DMS79 (cell line): ENCODE results near the gene FAM110A.
"Not testable (repeated sequence)": the region's sequence is repeated elsewhere in the genome, so short reads cannot be mapped to it uniquely, and the experiment has no call there.

Source experiments
- DNase-seq: peaks from one replicate; lab custom pipeline; 2025; lab: John Stamatoyannopoulos, UW

The FAM110A gene

GRCh38 chr20:844473-845225 is 11.1 kb downstream of the FAM110A start:
- peak; percentile 84 for DNase-seq

- no peak for DNase-seq
Observed at GRCh38 chr20:845226-845868, 11.8 kb downstream of the FAM110A start.

GRCh38 chr20:845941-846893 is 12.7 kb downstream of the FAM110A start:
- DNase-seq, result no peak

- no peak for DNase-seq
Observed at GRCh38 chr20:846894-847278, 13.4 kb downstream of the FAM110A start.

- DNase-seq, result no peak
Observed at GRCh38 chr20:848193-848592, 14.7 kb downstream of the FAM110A start.

GRCh38 chr20:848731-849130 is 15.2 kb downstream of the FAM110A start:
- DNase-seq, result not testable (repeated sequence)

- DNase-seq, result no peak
Observed at GRCh38 chr20:853406-853996, 20.0 kb downstream of the FAM110A start.

GRCh38 chr20:854601-855000 is 21.1 kb downstream of the FAM110A start:
- DNase-seq, result no peak

- DNase-seq, result no peak
Observed at GRCh38 chr20:855466-856360, 22.2 kb downstream of the FAM110A start.

- DNase-seq, result no peak
Observed at GRCh38 chr20:856361-856775, 22.9 kb downstream of the FAM110A start.

- DNase-seq, result peak; percentile 29
Observed at GRCh38 chr20:858011-858410, 24.5 kb downstream of the FAM110A start.

- DNase-seq, result no peak
Observed at GRCh38 chr20:859751-860231, 26.3 kb downstream of the FAM110A start.

GRCh38 chr20:860891-861290 is 27.4 kb downstream of the FAM110A start:
- no peak for DNase-seq

GRCh38 chr20:865440-865839 is 31.9 kb downstream of the FAM110A start:
- DNase-seq, result no peak

- no peak for DNase-seq
Observed at GRCh38 chr20:868279-868678, 34.8 kb downstream of the FAM110A start.

- DNase-seq, result no peak
Observed at GRCh38 chr20:869606-870005, 36.1 kb downstream of the FAM110A start.

GRCh38 chr20:870758-871157 is 37.2 kb downstream of the FAM110A start:
- no peak for DNase-seq

- no peak for DNase-seq
Observed at GRCh38 chr20:871436-871835, 37.9 kb downstream of the FAM110A start.

- no peak for DNase-seq
Observed at GRCh38 chr20:871948-872347, 38.4 kb downstream of the FAM110A start.

- DNase-seq, result no peak
Observed at GRCh38 chr20:872855-873520, 39.5 kb downstream of the FAM110A start.
